SK-N-SH (cell line): ENCODE measurements around the gene TOR4A.

ENCODE experiments used
- CTCF ChIP-seq: fragments of 200-600 bp; sonication (generic); IDR thresholded peaks from 2 replicates; pipeline ENCODE4 v1.6.1; 2017; ENCODE audit warnings: antibody characterized with exemption, mild to moderate bottlenecking, moderate library complexity
- ELF1 ChIP-seq: IDR thresholded peaks from 2 replicates; pipeline ENCODE4 v1.4.0; 2012
- EP300 ChIP-seq, 2 experiments: IDR thresholded peaks; 2 replicates each; pipeline versions ENCODE4 v1.4.0 to v1.6.1; 2012; ENCODE audit warnings: borderline replicate concordance in 1 of 2, low read depth in 1 of 2, low read length in 1 of 2
- FOXM1 ChIP-seq: IDR thresholded peaks from 2 replicates; pipeline ENCODE4 v1.4.0; 2012; ENCODE audit warnings: low read depth, mild to moderate bottlenecking
- GABPA ChIP-seq: IDR thresholded peaks from 2 replicates; pipeline ENCODE4 v1.4.0; 2012; ENCODE audit warnings: low read depth, mild to moderate bottlenecking
- GATA2 ChIP-seq: sonication (generic); formaldehyde crosslinking; IDR thresholded peaks from 2 replicates; pipeline ENCODE4 v1.5.0; 2020; ENCODE audit warnings: mild to moderate bottlenecking, missing genetic modification reagents
- MEF2A ChIP-seq: IDR thresholded peaks from 2 replicates; pipeline ENCODE4 v1.4.0; 2012; ENCODE audit warnings: low read depth, borderline replicate concordance
- MXI1 ChIP-seq: IDR thresholded peaks from 2 replicates; pipeline ENCODE4 v1.6.1; 2012; ENCODE audit warnings: mild to moderate bottlenecking, low read depth, low read length, improper control_type of control experiment
- POLR2AphosphoS5 ChIP-seq: IDR thresholded peaks from 2 replicates; pipeline ENCODE4 v1.6.1; 2012; ENCODE audit warnings: low read depth, low read length
- REST ChIP-seq: IDR thresholded peaks from 2 replicates; pipeline ENCODE4 v1.6.1; 2012; ENCODE audit warnings: mild to moderate bottlenecking, low read depth, low read length, moderate library complexity
- SIN3A ChIP-seq: IDR thresholded peaks from 2 replicates; pipeline ENCODE4 v1.6.1; 2012; ENCODE audit warnings: low read depth, mild to moderate bottlenecking, low read length, moderate library complexity, borderline replicate concordance
- USF2 ChIP-seq: fragments of 150-350 bp; IDR thresholded peaks from 2 replicates; pipeline ENCODE4 v1.6.1; 2017; ENCODE audit warnings: antibody characterized with exemption, low read length, low read depth, borderline replicate concordance
- ZBTB33 ChIP-seq: IDR thresholded peaks from 2 replicates; pipeline ENCODE4 v1.4.0; 2012; ENCODE audit warnings: low read depth, borderline replicate concordance

GRCh38 chr9:137308057-137308619 lies 30.6 kb downstream of the TOR4A start:
- no peak for TF ChIP-seq CTCF
- TF ChIP-seq REST = no peak
- TF ChIP-seq MXI1 = no peak
- TF ChIP-seq USF2 = no peak
- no peak for TF ChIP-seq ELF1
- TF ChIP-seq FOXM1 = no peak
- TF ChIP-seq MEF2A = no peak
- TF ChIP-seq POLR2AphosphoS5 = no peak
- TF ChIP-seq SIN3A = no peak
- TF ChIP-seq GABPA = no peak
- no peak for TF ChIP-seq GATA2 (CRISPR knock-in tag)
- TF ChIP-seq ZBTB33 = no peak
- TF ChIP-seq EP300 (IDR thresholded peaks at IDR 0.05; ENCODE audit: borderline replicate concordance in 1 of 2, low read depth in 1 of 2, low read length in 1 of 2) = no peak
